ENCODE results near the gene KBTBD12.
A peak's percentile ranks its signal among the peaks of the same experiment; 100 is the strongest.

Gene KBTBD12

DNA sequence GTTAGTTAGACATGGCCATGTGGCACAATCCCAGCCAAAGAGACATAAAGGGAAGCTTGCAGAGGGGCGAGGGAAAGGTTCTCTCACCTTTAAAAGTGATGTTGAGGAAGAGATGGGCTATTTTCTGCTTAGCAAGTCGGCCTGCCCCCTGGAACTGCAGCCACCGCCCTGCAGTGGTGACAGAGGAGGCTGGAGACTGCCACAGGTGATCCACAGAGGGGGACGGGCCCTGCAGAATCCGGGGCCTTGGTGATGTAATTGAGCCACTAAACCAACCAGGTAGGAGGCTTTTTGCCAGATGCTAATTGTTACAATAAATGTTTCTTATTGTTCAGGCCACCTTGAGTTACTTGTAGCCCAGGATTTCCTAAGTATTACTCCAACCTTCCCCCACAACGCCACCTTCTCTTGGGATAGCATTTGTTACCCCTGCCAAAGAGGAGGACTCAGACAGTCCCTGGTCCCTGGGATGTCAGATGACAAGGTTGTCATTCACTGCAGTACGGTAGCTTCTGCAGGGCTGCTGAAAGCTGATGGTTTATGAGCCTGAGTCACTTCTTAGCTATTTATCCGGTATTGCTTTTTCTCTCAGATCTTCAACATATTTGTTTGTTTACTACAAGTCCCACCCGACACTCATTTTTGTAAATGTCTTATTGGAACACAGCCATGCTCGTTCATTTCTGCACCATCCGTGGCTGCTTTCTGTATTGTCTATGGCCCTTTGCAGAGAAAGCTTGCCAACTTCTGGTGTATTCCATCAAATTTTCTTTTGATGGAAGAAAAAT, 73.9 kb downstream of the KBTBD12 start:
- no peak for DNase-seq

DNA sequence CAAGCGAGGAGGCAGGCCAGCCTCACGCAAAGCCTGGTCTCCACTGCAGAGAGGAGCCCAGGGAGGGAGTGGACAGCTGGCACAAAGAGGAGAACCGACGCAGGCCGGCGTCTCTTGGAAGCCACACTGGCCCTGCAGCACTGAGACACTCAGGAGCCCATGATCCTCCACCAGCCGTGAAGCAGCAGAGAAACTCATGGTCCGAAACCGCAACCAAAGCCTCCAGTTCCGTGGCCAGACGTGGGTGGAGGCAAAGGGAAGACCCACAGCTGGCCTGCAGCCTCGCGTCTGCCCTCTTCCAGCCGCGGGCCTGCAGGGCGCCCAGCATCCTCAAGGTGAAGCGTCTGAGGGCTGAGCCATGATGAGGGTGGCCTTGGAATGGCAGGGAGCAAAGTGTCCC, 75.0 kb downstream of the KBTBD12 start:
- no peak for DNase-seq

DNA sequence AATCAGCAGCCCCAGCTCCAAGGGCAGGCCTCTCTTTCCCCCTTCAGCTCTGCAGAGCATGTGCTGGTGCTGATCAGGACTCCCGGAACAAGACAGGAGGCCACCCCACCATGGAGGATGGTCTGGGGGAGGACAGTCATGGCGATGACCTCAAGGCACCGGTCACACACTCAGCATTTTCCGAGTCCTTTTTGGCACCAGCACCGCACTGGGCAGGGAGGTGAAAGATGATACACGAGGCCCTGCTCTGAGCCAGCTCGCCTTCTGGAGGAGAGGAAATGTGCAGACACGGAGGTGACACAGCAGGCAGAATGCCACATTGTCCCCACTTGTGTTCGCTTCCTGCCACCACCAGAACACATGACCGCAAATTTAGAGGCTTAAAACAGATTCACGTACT, 75.4 kb downstream of the KBTBD12 start:
- no peak for DNase-seq

DNA sequence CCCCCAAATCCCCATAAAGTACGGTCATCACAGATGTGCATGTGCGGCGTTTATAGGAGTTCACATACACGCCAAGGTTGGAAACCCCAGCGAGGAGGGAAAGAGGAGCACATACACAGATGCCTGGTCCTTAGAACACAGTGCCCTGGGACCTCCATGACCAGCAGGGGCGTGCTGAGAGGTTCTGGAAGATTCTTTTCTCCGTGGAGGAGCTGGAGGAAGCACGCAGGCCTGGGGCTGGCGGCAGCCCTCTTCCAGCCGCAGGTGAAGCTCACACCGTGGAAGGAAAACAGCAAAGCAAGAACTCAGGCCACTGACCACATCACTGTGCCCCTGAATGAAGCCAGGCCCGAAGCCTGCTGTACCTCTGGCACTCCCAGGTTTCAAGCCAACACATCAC, 76.2 kb downstream of the KBTBD12 start:
- DNase-seq: no peak

DNA sequence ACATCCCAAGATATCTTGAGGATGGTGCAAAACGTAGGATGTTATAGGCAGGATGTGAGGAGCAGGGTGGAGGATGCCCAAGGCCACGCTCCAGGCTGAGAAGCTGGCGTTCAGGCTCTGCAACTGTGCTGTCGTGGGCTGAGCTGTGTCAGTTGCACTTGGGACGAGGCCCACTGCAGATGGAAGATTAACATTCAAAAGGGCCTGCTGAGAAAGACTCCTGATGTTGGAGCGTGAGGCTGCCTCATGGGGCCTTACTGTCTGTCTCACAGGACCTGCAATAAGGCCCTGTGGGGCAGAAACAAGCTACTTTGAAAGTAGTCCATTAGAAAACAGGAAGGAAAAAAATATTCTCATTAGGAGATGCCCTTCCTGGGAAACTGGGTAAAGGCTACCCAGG, 76.6 kb downstream of the KBTBD12 start:
- no peak for DNase-seq

DNA sequence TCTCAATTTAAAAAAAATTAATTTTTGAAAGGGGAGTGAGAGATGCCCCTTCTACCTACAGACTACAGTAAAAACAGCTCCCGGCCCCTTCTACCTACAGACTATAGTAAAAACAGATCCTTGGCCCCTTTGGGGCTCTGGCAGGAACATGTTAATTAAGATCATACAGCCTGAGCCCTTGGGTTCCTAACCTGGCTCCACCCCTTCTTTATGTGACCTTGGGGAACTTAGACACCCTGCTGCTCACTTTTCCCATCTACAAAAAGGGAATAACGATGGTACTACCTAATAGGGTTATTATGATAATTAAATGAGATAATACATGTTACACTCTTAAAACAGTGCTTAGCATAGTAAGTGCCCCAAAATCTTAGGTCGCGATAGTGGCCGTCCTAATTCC, 77.1 kb downstream of the KBTBD12 start:
- no peak for DNase-seq

DNA sequence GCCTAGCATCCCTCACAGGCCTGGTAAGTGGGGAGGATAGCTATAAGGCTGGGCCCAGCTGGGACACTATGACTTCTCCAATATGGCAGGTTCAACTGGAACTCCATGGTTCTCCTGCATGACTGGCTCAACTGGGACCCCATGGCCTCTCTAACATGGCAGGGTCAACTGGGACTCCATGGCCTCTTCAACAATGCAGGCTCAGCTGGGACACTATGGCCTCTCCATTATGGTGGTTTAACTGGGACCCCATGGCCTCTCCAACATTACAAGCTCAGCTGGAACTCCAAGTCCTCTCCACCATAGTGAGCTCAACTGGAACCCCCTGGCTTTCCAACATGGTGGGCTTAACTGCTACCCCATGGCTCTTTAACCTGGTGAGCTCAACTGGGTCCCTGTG, 79.0 kb downstream of the KBTBD12 start:
- no peak for DNase-seq

DNA sequence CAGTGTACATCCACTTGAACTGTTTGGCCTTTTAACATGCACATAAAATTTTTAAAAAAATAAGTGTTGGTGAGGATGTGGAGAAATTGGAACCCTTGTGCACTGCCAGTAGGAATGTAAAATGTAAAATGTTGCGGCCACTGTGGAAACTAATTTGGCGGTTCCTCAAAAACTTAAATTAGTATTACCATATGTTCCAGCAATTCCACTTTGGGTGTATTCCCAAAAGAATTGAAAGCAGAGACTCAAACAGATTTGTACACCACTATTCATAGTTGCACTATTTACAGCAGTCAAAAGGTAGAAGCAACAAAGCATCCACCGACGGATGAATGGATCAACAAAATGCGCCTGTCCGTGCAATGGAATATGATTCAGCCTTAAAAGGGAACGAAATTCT, 82.0 kb downstream of the KBTBD12 start:
- DNase-seq: no peak

DNA sequence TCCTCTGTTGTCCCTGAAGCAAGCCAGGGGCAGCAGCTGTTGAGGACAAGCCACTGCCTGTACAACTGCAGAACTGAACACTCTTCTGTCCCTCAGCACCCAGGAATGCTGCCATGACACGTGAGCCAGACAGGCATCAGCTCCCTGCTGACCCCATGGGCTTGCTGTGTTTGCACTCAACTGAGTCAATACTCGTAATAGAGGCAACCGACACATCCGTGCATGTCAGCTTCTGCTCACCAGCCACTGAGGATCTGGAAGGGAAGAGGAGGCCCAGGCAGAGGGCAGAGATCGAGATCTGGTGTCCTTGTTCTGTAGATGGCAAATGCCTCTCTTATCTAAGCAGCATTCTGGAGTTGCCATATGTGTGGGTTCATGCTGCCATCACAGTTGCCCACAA, 82.9 kb downstream of the KBTBD12 start:
- peak; percentile 24 for DNase-seq

DNA sequence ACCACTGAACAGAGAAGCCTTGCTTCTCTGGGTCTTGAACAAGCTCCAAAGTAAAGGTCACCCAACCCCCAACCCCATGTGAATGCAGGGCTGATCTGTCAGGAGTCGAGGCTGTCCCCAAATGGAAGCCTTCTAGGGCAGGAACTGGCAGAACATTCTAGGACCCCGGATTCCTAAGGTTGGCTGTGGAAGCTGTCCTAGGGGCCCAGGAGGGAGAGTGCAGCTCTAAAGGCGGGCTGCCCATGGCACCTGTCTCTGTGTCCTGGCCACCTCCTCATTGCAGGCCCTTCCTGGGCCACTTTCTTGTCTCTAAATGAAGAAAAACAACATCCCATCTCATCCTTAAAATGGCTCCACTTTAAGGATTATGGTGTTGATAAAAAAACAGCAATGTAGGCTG, 83.6 kb downstream of the KBTBD12 start:
- DNase-seq: no peak

DNA sequence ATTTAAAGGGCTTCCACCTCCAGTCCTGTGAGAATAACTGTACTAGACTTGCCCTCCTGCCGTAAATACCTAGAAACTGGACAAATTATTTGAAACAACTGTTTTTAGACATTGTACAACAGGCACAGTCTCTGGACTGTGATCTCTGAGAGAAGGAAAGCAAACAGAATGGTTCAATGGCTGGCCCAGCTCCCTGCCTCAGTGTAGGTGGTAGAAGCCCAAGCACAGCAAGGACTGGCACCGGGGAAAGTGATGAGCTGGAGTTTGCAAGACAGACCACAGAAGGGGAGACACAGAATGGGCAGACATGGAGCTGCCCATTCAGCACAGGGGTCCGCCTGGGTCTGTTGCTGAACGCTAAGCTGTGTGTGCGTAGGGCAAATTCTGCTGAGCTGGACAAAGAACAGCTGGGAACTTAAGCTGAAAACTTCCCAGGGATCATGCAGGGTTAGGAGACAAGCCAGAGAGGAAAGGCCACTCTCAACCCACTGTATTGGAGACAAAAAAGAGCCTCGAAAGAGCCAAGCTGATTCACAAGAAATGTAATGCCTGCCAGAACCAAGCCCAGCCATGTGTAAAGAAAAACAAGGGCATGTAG, 84.6 kb downstream of the KBTBD12 start:
- no peak for DNase-seq

DNA sequence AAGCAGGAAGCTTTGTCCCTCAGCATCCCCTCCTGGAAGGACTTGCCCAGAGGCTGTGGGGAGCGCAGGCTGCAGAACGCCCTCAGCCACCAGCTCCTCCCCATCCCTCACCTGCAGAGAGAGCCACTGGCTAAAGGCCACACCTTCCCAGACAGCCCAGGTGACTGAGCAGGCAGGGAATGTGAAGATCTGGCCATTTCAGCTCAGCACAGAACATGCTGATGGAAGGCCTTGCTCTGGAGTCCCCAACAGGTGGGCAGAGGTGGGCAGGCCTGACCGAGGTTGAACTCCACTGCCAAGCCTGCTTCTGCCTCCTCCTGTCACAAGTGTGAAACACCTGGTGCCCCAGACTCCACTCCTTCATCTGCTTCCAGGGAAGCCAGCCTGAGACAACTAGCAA, 86.5 kb downstream of the KBTBD12 start:
- DNase-seq: no peak

DNA sequence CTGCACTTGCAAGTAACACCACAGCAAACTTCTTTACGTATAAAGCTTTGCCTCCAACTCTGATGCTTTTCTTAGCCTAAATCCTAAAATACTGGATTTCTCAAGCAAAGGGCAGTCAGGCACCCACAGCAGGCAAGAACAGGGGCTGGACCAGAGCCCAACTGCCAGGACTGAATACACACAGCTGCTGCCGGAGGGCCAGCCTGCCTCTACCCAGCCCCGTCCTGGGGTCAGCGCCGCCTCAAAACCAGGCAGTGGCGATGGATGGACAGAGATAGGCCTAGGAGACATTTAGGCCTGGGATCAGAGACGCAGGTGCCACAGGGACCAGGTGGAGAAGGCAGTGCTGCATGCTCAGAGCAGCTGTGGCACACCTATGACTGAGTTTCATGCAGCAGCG, 89.6 kb downstream of the KBTBD12 start:
- DNase-seq: no peak

DNA sequence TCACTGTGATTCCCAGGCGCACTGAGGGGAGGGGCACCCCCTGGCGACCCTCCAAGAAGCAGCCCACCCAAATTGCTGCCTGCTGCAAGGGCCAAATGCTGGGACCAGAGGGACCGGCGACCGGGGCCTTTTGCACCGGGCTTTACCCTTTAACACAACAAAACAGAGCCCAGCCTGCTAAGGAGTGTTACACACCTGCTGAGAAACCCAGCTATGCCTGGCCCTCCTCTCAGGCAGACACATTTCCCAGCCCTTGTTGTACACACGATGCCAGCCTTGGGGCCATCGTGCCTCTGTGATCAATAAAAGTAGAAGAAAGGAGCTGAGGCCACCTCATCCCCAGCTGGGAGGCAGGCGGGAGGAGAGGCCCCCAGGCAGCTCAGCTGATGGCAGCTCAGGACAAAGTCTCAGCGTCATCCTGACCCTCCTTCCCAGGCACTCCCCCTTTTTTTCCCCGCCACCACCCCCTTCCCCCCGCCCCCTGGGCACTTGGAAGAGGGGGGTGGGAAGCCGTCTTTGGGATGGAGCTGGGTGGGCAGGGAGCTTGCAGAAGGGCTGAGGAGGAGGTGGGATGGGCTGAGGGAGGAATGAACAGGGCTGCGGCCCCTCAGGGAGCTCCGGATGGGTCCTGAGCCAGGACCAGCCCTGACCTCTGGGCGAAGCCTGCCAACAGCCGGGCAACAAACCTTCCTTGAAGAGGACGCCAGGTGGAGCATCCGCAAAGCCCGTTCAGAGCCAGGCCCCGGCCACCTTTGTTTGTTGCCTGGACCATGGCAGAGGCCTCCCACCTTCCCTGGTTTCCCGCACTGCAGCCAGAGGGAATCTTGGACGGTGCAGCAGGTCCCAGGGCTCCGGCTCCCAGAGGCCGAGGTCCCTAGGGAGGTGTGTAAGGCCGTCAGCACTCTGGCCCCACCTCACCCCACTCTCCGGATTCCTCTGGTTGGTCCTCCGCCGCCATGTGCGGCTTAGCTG, 91.3 kb downstream of the KBTBD12 start:
- peak; percentile 75 for DNase-seq

DNA sequence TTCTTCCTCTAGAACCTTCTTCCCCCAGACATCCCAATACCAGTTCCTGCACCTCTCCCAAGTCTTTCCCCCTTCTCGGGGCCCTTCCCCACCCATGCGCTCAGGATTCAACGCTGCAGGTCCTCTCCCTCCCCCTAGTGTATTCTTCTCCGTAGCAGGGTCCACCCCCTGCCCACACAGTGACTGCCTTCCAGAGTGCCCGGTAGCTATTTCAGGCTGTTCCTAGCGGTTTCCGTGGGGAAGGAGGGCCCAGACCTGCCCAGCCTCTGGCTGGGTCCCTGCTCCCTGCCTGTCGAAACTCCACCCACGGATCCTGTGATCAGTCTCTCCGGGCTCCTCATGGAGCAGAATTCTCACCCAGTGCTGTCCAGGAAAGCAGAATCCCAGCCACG, 92.0 kb downstream of the KBTBD12 start:
- DNase-seq: peak; percentile 20

DNA sequence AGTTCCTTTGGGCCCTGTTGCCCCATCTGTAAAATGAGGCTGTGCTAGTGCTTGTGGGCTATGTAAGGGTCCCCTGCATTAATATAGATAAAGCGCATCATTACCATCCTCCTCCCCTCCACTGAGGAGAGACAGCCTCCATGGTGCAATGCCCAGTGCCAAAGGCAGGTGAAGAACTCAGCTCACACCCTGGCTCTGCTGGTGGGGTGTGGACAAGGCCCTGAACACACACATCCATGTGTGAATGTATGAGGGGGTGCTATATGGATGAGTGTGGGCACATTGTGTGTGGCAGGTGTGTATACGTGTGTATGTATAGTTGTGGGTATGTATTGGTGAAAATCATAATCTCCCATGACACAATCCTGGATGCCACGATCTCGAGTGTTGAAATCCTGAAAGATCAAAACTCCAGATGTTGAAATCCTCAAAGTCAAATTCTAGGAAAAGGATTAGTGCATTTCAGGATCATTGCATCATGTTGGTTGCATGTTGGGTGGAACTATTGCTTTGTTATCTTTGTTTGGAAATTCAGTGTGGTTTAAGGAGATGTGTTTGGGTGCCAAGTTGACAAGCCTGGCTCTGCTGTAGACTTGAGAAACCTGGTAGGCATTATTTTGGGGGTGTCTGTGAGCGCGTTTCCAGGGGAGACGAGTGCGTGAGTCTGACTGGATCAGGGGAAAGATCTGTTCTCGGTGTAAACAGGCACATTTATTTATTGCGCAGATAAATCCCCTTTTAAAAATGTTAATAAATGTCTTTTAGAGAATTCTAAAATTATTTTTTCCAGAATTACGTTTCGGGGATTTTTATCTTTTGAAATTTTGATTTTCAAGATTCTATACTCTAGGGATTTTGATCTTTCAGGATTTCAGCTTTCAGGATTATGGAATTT, 95.2 kb downstream of the KBTBD12 start:
- DNase-seq: no peak

DNA sequence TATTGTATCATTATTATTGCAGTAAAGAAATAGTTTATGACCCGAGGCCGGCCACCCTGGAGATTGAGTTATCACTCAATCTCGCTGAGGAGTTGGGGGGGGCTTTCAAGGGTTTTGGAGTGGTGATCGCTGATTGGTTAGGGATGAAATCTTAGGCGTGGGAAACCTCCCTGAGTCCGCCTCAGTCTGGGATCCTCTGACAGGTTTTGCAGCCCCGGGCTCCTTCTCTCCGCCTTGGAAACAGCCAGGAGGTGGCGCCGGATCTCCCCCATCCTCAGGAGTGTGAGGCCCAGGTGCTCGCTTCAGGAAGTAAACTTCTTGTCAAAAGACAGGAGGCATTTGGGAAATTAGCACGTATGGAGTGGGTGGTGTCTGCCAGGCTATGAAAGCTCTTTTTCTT, 96.1 kb downstream of the KBTBD12 start:
- DNase-seq: peak; percentile 43

DNA sequence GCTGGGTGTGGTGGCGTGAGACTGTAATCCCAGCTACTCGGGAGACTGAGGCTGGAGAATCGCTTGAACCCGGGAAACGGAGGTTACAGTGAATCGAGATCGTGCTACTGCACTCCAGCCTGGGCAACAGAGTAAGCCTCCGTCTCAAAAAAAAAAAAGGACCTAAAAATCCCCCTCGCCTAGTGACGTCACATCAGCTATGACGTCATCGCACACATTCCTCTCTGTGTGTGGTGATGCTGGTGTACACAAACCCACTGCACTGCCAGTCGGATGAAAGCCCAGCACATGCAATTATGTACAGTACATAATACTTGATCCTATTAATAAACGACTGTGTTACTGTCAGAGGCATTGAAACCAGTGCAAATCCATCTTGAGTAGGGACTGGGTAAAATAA, 97.0 kb downstream of the KBTBD12 start:
- DNase-seq: no peak

DNA sequence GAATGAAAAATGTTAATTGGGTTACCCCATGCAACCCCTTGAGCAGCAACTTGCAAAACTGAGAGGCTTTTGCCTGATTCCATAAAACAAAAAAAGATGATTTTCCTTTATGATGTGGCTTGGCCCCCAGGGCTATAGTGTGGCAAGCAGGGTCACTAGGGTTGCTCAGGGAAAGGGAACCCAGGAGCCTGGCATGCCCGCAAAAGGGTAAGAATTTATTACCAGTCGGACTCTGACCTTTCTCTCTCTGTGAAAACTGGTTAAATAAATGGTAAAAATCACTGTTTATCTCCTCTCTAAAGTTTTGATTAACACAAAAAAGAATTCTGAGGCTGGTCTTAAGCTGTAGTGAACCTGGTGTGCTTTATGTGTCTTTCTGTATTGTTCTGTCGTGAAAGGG, 99.5 kb downstream of the KBTBD12 start:
- DNase-seq: no peak

DNA sequence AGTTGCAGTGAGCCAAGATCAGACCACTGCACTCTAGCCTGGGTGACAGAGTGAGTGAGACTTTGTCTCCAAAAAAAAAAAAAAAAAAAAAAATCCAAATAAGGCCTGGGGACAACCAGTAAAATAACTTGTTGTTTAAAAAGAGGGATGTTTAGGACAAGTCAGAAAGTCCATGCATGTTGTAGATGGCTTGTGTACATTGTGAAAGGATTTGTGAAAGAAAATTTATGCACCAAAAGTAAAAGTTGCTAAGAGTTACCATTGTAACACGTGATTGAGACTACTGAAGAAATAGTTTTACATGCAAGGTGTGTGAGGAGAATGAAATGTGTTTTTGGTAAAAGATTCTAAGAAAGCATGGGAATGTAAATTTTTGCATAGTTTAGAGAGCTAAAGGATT, 101.5 kb downstream of the KBTBD12 start:
- DNase-seq: no peak

DNA sequence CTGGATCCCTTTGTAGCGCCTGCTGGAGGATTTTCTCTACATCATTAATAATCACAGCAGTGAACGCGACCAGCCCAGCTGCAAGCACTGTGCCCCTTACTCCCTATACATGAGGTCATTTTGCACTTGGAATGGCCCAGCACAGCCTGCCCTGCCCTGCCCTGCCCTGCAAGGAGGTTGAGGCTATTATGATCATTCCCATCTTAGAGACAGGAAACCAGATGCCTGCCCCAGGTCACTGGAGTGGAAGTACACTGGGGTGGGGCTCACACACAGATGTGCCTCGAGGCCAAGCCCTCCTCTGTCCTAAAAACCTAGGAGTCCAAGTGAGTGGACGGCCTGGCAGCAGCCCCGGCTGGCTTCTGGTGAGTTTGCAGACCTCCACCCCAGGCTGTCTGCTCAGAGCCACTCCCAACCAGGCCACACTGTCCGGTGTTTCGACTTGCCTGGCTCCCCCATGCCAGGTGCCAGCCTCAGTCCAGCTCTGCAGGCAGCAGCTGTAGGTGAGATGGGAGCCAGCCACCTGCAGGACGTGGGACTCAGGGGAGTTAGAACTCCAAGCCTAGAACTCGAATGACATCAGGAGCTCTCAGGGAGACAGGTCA, 106.8 kb downstream of the KBTBD12 start:
- DNase-seq: no peak

DNA sequence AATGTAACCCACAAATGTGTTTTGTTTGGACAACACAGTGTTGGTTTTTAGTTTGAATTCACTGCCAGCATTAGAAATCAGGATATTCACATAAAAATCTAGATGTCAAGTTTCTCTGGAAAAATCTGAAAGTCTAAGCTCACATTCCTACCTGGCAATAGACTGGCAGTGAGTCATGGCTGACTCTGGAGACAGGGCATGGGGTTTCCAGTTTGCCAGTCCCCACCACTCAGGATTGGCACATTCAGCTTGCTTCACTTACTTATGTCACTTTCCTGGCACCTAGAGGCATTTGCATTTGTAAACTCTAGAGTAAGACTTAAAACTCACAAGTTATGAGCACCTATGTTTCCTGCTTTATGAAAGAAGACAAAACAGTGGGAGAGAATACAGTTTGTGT, 118.1 kb downstream of the KBTBD12 start:
- DNase-seq: no peak

Data from retina (tissue), 1 donor.